Loucy (cell line): ENCODE measurements around the gene COBLL1.

Experiments
- H2AFZ ChIP-seq: fragments of 200-600 bp; sonication (generic); 2 replicates; pipeline ENCODE4 v1.6.0; 2016; ENCODE audit warnings: antibody characterized with exemption, mild to moderate bottlenecking, low read length, moderate library complexity
- H3F3A ChIP-seq: fragments of 200-600 bp; 2 replicates; pipeline ENCODE4 v1.6.0; 2016; ENCODE audit warnings: antibody characterized with exemption, low read depth, mild to moderate bottlenecking
- H3K27me3 ChIP-seq: fragments of 200-600 bp; sonication (generic); 2 replicates; pipeline ENCODE4 v1.6.1; 2014; ENCODE audit warnings: low read length, mild to moderate bottlenecking; ENCODE audit not compliant: insufficient read depth, poor library complexity, severe bottlenecking
- H3K36me3 ChIP-seq: fragments of 200-600 bp; sonication (generic); 2 replicates; pipeline ENCODE4 v1.6.1; 2016; ENCODE audit warnings: low read length; ENCODE audit not compliant: insufficient read depth
- H3K4me1 ChIP-seq: fragments of 200-600 bp; sonication (generic); 2 replicates; pipeline ENCODE4 v1.5.1; 2014; ENCODE audit warnings: low read length, mild to moderate bottlenecking; ENCODE audit not compliant: insufficient read depth, poor library complexity, severe bottlenecking
- H3K4me2 ChIP-seq: fragments of 200-600 bp; sonication (generic); 2 replicates; pipeline ENCODE4 v1.6.0; 2014; ENCODE audit warnings: antibody characterized with exemption, low read length, low read depth, mild to moderate bottlenecking; ENCODE audit not compliant: poor library complexity, severe bottlenecking
- H3K4me3 ChIP-seq: fragments of 200-600 bp; sonication (generic); 2 replicates; pipeline ENCODE4 v1.5.1; 2014; ENCODE audit warnings: low read length, mild to moderate bottlenecking, mixed read lengths; ENCODE audit not compliant: poor library complexity, severe bottlenecking
- H3K79me2 ChIP-seq: fragments of 200-600 bp; sonication (generic); 2 replicates; pipeline ENCODE4 v1.6.1; 2014; ENCODE audit warnings: low read length; ENCODE audit not compliant: insufficient read depth
- H3K9ac ChIP-seq: fragments of 200-600 bp; sonication (generic); 2 replicates; pipeline ENCODE4 v1.6.0; 2014; ENCODE audit warnings: mild to moderate bottlenecking, low read depth, low read length, moderate library complexity; ENCODE audit not compliant: poor library complexity, severe bottlenecking
- H3K9me2 ChIP-seq: fragments of 200-600 bp; sonication (generic); replicated peaks from 2 replicates; pipeline ENCODE4 v1.6.1; 2016; ENCODE audit warnings: low read depth, low read length, mixed read lengths
- H3K9me3 ChIP-seq: fragments of 200-600 bp; sonication (generic); 2 replicates; pipeline ENCODE4 v1.6.1; 2014; ENCODE audit warnings: mild to moderate bottlenecking, antibody characterized with exemption, low read length, low read depth; ENCODE audit not compliant: insufficient read depth
- H4K20me1 ChIP-seq: fragments of 200-600 bp; sonication (generic); 2 replicates; pipeline ENCODE4 v1.6.0; 2014; ENCODE audit warnings: antibody characterized with exemption, low read length, mild to moderate bottlenecking; ENCODE audit not compliant: insufficient read depth, poor library complexity, severe bottlenecking
- CTCF ChIP-seq: fragments of 200-600 bp; sonication (generic); conservative IDR thresholded peaks from 2 replicates; pipeline ENCODE4 v1.5.1; 2014; ENCODE audit warnings: mild to moderate bottlenecking, antibody characterized with exemption, low read length
- EZH2phosphoT487 ChIP-seq: fragments of 200-600 bp; IDR thresholded peaks from 2 replicates; pipeline ENCODE4 v1.6.1; 2018; ENCODE audit warnings: antibody characterized with exemption, mild to moderate bottlenecking, moderate library complexity, borderline replicate concordance

The COBLL1 gene

GRCh38 chr2:164657129-164657528, 184.5 kb downstream of the COBLL1 start:
- no peaks in the 10 kb centered on the region for H3K9me2 ChIP-seq
- no peak overlapping the region for H3K4me2 ChIP-seq
- no peaks in the 10 kb centered on the region for H3K4me1 ChIP-seq
- no peaks in the 10 kb centered on the region for H3K27me3 ChIP-seq
- no peaks in the 10 kb centered on the region for H3K79me2 ChIP-seq
- no peaks in the 10 kb centered on the region for H4K20me1 ChIP-seq
- no peaks in the 10 kb centered on the region for H3F3A ChIP-seq
- H3K4me3 ChIP-seq, result no peak overlapping the region
- no peak overlapping the region for H3K9ac ChIP-seq
- H3K9me3 ChIP-seq, result no peaks in the 10 kb centered on the region
- H3K36me3 ChIP-seq, result no peaks in the 10 kb centered on the region
- no peak for TF ChIP-seq CTCF
- no peak for TF ChIP-seq EZH2phosphoT487
- no peak overlapping the region for H2AFZ ChIP-seq

DNA sequence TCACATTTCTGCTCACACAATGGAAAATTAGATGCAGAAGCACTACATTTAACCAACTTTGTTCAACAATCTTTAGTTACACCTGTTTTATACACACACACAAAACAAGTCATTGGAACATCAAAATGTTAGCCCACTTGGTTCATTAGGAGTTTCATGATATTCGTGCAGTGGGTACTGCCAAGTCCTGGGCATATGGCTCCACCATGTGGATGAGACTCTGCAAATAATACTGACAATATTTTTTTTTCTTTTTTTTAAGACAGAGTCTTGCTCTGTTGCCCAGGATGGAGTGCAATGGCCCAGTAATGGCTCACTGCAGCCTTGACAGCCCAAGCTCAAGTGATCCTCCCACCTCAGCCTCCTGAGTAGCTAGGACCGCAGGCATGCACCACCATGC, 185.9 kb downstream of the COBLL1 start:
- Histone ChIP-seq H3K79me2 (no peaks in the 10 kb centered on the region), H3K9ac (no peak overlapping the region), H3K27me3 (no peaks in the 10 kb centered on the region), H3K36me3 (no peaks in the 10 kb centered on the region), H3K4me2 (no peak overlapping the region), H2AFZ (no peak overlapping the region), H3K4me1 (no peaks in the 10 kb centered on the region), H3K9me2 (no peaks in the 10 kb centered on the region), H3F3A (no peaks in the 10 kb centered on the region), H3K4me3 (no peak overlapping the region), H4K20me1 (no peaks in the 10 kb centered on the region), H3K9me3 (no peaks in the 10 kb centered on the region)
- TF ChIP-seq EZH2phosphoT487 (no peak), CTCF (no peak)

DNA sequence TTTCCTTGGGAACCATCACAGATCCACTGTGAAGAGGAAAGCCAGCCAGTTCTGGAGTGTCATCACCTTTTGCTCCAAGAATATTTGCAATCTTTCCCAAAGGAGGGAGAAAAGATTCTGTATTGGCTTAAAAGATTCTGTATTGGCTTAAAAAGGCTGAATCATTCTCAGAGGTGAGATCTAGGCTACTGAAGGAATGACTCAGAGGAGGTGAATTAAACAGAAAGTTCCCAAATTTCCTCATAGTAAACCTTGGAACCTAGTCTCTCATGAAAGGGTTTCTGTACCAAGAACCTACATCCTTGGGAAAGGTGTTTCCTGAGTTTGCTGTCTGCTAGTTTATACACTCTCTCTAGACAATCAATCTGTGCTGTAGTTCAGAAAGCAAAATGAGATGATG, 186.3 kb downstream of the COBLL1 start:
- Histone ChIP-seq H4K20me1 (no peaks in the 10 kb centered on the region), H3K27me3 (no peaks in the 10 kb centered on the region), H3F3A (no peaks in the 10 kb centered on the region), H3K9ac (no peak overlapping the region), H3K36me3 (no peaks in the 10 kb centered on the region), H3K9me2 (no peaks in the 10 kb centered on the region), H3K4me2 (no peak overlapping the region), H2AFZ (no peak overlapping the region), H3K4me1 (no peaks in the 10 kb centered on the region), H3K79me2 (no peaks in the 10 kb centered on the region), H3K4me3 (no peak overlapping the region), H3K9me3 (0 out of 2 replicates have a peak, but pooled peaks cover 2% of the 10 kb centered on the region)
- no peak for TF ChIP-seq CTCF
- no peak for TF ChIP-seq EZH2phosphoT487
